GM18520 (cell line): ENCODE results near the gene SEC63.
A peak's percentile ranks its signal among the peaks of the same experiment; 100 is the strongest.
"Not testable (repeated sequence)": the region's sequence is repeated elsewhere in the genome, so short reads cannot be mapped to it uniquely, and the experiment has no call there.

Experiments
- ATAC-seq: cut with Tn5 transposase; IDR thresholded peaks from one replicate; pipeline ENCODE4 v1.9.1; 2021; ENCODE audit not compliant: unreplicated experiment

The SEC63 gene

DNA sequence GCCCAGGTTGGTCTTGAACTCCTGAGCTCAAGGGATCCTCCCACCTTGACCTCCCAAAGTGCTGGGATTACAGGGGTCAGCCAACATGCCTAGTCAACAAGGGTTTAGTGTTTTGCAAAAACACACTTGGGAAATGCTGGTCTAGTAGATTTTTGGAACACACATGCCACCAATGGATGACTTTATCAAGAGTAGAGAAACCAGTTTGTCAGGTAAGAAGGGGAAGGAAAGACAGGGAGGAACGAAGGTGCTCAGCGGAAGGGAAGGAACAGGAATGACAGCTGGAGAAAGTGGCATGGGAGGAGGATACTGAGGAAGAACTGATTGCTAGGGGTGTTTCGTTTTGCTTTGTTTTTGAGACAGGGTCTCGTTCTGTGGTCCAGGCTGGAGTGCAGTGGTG, 15.6 kb upstream of the SEC63 start:
- ATAC-seq = no peak

DNA sequence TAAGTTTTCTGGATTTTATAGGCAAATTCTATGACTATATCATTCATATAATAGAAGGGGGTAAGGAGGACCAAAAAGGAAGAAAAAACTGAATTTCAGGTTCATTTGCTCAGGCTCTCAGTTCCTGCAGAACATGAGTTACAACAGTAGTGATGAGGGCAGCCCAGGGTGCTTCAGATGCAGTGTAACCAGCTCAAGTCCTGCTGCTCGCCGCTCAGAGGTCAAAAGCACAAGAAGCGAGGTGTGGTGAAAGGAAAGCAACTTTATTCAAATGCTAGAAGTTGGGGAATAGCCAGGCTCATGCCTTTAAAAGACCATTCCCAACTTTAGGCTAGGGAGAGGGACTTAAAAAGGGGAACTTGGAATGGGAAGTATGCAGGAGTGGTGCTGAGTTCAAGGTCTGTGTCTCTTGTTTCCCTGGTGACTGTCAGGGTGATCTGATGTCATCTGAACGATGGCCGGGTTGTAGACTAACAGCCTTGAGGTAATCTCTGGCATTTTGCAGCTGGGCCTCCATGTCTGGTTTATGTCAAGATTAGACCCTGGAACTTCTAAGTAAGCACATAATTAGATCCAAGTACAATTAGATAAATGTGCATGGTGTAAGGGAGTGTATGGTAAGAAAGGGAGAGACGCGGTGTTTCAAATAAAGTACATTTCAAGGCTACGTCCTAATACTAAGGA, 14.5 kb upstream of the SEC63 start:
- no peak for ATAC-seq

DNA sequence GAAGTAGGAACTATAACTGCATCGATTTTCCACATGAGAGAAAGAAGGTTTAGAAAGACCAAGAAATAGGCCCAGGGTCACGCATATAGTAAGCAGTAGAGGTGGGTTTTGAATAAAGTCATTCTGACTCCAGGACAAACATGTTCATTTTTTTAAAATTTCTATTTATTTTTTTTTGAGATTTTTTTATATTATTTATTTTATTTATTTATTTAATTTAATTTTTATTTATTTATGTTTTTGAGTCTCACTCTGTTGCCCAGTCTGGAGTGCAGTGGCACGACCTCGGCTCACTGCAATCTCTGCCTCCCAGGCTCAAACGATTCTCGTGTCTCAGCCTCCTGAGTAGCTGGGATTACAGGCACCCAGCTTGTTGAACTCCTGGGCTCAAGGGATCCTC, 13.2 kb upstream of the SEC63 start:
- ATAC-seq = no peak

DNA sequence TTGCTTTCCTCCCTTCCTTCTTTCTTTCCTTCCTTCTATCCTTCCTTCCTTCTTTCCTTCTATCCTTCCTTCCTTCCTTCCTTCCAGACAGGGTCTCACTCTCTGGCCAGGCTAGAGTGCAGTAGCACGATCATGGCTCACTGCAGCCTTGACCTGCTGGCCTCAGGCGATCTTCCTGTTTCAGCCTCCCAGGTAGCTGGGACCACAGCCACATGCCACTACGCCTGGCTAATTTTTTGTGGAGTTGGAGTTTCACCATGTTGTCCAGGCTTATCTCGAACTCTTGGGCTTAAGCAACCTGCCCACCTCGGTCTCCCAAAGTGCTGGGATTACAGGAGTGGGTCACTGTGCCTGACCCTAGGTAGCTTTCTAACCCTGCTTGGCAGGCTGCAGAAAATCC, 12.2 kb upstream of the SEC63 start:
- no peak for ATAC-seq

DNA sequence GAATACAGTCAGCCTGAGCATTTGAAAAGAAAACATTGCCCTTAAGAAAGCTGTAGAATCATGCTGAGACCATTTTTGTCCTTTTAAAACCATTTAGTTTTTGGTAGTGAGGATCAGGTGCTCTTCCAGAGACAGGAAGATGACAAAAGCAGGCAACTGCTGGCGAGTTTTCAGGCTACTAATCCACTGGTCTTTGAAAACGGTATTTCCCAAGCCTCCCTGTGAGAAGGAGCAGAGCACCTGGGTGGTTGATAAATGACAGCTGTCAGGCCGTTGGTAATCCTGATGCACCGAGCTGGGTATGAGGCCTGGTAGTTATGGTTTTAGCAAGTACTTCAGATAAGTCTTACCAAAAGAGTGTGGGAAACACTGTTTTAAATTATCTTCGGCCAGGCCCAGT, 10.1 kb upstream of the SEC63 start:
- no peak for ATAC-seq

DNA sequence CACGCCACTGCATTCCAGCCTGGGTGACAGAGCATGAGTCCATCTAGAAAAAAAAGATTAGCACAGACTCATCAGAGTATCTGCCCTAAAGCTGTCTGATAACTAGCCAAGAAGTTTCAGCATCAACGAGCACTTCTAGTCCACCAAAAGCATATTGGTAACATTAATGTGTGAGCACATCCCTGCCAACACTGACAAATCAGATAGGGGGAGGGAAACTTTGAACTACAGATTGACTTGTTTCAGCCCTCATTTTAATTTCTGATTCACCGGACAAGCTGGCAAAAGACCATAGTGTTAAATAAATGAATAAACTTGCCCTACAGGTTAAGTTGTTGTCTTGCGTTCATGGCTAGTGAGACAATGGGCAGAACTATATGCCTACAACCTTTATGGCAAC, 7.7 kb upstream of the SEC63 start:
- ATAC-seq = no peak

DNA sequence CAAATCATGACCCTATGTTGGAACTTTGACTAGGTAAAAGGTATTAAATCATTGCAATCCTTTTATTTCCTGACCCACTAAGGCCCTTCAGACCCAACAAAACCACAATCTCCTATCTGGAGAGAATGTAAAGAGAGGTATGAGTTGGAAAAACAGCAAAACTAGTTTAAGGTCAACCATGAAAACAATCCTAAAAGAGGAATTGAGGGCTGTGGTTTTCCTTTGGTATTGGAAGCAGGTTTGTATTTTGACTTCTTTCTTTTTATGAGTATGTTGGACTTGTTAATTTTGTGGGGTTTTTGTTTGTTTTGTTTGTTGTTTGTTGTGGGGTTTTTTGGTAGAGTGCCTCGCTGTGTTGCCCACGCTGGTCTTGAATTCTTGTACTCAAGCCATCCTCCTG, 4.7 kb upstream of the SEC63 start:
- ATAC-seq = no peak

DNA sequence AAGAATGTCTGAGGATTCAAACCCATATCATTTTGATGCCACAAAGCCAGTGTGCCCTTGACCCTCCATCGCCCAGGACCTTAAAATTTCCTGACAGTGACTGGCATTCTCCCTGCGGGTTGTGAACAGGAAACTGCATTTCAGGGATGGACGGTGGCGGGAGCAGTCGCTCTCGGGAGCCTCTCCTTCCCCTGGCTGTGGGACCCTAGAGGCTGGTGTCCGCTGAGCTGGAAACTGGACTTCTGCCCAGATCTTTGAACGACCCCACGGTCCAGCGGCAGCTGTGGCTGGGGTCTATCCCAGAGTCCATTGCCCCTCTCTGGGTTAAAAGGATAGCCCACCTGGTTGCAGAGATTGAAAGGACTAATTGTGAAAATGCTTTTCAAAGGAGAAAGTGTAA, 1.4 kb upstream of the SEC63 start:
- no peak for ATAC-seq

DNA sequence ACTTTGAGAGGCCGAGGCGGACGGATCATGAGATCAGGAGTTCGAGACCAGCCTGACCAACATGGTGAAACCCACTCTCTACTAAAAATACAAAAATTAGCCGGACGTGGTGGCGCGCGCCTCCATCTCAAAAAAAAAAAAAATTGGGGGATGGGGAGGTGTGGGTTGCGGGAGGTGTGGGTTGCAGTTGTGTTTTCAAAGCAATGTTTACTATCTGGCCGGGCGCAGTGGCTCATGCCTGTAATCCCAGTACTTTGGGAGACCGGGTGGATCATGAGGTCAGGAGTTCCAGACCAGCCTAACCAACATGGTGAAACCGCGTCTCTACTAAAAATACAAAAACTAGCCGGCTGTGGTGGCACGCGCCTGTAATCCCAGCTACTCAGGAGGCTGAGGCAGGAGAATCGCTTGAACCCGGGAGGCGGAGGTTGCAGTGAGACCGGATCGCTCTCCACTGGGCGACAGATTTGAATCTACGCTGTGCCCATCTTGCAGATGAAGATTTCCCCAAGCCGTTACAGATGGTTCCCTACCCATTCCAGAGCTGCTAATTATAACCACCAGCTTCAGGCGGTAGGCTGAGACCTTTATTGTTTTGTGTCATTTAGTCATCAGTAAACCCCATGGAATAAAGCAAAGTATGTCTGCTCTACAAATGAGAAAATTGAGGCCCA, 818 bp upstream of the SEC63 start:
- ATAC-seq = not testable (repeated sequence)

DNA sequence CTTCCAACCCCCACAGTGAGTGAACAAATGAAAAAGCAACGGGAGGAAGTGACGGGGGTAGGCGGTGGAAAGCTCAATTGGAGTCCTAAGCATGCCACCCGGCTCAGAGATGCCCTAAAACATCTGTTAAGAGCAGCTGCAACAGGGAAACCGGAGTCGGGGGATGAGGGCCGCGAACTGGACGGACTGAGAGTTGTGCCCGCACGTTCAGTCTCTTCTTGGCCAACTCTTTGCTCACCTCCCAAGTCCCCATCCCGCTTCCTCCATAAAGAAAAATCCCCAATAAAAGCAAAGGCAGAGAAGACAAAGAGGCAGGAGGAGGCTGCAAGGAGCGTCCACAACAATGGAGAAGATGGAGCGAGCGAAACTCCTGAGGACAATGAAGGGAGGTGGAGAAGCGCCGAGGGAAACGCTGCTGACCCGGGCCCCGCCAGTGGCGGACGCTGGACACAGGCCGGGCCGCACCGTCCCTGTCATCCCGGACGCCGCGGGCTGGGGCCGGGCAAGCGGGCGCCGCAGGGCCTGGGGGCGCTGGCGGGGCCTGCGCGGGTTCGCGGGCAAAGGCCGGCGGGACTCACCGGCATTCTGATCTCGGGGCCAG, 600 bp downstream of the SEC63 start:
- ATAC-seq = peak; percentile 18

DNA sequence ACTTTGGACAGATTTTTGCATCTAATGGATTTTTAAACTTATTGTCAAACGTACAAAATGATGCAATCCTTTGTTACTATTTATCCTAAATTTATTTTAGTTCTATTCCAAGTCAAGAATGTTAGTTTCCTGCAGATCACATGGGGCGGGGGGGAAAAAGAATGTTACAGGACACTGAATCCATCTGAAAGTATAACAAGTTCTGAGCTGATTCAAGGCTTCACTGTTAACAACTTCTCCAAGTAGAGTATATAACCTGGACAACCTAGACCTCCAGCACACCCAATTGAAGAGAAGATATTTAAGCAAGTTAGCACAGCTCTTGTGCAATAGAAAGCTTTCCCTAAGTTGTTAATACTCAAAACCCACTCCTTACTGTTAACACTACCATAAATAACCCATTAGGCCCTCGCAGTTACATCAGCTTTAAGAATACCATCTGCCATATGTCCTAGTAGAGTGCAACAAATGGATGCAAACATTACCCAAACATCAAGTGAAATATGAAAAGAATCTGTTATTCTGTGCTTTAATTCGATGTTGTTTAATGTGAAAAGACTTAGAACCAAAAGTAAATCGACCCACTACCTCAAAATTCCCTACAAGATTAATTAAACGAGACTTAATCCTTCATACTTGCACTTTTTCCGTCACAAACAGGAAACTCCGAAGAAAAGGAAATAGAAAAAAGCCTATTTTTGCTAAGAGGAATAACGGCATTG, 1.3 kb downstream of the SEC63 start:
- no peak for ATAC-seq

DNA sequence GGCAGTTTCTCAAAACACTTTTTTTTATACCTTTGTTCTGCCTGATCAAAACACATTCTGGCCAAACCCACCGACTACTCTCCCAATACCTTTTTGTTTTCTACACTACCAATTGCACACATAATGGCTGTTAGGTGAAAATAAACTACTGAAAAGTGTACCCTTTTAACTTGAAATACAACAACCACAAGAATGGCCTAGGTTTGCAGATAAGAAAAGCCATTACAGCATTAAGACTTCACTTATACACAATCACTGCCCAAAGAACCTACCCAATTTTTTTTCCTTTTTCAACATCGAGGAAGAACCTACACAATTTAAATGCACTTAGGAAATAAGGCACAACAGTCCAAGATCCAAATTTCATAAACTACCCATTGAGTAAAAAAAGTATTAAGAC, 1.8 kb downstream of the SEC63 start:
- no peak for ATAC-seq

DNA sequence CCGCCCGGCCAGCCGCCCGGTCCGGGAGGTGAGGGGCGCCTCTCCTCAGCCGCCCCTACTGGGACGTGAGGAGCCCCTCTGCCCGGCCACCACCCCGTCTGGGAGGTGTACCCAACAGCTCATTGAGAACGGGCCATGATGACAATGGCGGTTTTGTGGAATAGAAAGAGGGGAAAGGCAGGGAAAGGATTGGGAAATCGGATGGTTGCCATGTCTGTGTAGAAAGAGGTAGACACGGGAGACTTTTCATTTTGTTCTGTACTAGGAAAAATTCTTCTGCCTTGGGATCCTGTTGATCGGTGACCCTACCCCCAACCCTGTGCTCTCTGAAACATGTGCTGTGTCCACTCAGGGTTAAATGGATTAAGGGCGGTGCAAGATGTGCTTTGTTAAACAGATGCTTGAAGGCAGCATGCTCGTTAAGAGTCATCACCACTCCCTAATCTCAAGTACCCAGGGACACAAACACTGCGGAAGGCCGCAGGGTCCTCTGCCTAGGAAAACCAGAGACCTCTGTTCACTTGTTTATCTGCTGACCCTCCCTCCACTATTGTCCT, 4.1 kb downstream of the SEC63 start:
- not testable (repeated sequence) for ATAC-seq

DNA sequence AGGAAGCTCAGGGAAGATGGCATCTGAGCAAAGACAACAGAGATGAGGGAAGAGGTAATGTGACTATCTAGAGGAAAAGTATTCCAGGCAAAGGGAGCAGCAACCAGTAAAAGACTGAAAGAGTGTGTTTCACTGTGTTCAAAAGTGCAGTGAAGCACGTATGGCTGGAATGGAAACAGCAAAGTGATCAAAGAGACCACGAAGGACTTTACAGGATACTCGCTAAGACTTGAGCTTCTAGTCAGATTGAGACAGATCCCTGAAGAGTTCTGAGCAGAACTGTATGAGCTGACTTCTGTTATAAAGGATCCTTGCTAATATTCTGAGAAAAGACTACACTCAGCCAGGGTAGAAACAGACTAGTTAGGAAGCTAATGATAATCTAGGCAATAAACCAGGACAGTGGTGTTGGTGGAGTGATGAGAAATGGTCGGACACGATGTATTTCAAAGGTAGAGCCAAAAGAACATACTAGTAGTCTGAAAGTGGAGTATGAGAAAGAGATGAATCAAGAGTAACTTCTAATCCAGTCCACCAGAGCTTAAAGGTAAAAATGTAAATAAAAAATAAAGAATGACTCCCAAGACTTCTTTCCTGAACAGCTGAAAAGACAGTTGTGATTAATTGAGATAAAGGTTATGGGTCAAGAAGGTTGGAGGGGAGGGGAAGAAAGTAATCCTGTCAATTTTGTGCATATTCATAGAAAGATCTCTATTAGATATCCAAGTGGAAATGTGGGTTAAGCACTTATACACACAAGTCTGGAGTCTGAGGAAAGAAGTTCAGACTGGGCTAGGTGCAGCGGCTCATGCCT, 14.2 kb downstream of the SEC63 start:
- ATAC-seq = no peak

DNA sequence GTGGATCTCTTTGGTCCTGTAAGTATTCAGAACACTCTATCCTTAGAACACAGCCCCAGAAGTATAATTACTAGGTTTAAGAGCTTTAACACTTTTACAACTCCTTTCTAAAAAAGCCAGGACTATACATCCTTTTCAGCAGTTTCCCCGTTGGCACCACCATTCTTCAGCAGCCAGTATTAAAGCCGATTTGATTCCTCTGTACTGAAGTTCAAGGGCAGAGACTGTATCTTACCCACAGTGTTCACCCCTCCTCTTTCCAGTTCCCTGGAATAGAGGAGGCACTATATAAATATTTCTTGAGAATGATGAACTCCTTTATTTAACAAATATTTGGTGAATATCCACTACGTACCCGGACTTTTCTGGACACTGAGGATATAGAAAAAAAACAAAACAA, 15.9 kb downstream of the SEC63 start:
- ATAC-seq = no peak

DNA sequence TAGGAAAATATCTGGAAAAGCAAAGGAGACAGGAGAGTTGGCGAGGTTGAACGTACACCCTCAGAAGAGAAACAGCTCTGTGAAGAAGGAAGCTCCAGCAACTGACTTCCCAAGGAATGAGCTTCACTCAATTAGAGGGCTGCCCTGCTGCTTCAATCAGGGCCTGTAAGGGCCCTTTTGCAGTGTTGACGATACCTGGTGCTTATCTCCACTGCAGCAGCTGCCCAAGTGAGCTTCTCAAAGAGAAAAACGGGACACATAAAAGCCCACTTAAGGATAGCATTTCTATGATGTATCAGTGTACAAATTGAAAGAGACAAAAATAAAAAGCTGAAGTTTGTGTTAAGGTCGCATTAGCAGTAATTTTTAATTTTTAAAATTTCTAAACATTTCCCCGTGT, 16.4 kb downstream of the SEC63 start:
- no peak for ATAC-seq

DNA sequence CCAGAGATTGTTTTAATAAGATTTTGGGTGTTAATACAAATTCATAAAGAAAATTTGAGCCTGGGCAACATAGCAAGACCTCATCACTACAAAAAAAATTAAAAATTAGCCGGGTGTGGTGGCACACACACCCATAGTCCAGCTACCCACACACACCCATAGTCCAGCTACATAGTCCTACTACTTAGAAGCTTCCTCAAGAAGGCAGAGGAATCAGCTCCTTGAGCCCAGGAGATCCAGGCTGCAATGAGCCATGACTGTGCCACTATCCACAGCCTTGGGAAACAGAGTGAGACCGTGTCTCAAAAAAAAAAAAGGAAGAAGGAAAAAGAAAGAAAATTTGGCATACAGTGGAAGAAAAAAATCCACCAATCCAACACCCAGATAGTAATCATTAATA, 16.8 kb downstream of the SEC63 start:
- no peak for ATAC-seq

DNA sequence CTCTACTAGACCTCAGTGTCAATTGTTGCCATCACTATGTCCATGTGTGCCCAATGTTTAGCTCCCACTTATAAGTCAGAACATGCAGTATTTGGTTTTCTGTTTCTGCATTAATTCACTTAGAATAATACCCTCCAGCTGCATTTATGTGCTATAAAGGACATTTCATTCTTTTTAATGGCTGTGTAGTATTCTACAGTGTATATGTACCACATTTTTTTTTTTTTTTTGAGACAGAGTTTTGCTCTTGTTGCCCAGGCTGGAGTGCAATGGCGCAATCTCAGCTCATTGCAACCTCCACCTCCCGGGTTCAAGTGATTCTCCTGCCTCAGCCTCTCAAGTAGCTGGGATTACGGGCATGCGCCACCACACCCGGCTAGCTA, 21.1 kb downstream of the SEC63 start:
- not testable (repeated sequence) for ATAC-seq

DNA sequence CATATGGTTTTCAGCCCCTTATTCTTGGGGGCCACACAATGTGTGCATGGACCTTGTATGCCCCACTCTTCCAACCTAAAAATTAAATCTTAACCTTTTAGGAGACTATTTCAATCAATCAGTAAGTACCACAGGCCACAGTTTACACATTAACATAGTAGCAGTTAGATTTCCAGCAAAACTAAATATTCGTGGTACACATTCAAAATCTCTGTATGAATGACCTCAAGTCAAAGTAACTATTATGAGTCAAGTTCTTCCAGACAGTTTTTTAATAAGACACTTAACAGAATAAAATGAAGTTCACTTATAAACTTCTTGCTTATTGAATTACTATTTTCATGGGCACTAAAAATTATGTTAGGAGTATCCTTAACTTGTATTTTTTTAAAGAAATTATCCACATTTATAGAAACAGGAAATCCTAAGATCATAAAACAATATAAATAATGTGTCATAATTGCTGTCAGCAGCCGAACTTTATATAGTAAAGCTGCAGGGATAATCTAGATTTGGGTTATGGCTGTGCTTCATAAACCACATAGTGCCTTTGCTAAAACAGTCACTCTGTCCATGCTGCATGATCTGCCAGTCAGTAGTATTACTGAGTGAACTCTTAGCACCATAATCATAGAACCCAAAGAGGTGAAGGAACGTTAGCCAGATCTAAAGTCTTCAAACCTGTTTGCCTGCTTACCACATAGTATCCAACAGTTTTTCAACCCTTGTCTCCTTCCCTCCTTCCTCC, 21.7 kb downstream of the SEC63 start:
- ATAC-seq = no peak

DNA sequence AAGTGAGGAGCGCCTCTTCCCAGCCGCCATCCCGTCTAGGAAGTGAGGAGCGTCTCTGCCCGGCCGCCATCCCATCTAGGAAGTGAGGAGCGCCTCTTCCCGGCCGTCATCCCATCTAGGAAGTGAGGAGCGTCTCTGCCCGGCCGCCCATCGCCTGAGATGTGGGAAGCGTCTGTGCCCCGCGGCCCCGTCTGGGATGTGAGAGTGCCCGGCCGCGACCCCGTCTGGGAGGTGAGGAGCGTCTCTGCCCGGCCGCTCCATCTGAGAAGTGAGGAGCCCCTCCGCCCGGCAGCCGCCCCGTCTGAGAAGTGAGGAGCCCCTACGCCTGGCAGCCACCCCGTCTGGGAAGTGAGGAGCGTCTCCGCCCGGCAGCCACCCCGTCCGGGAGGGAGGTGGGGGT, 23.8 kb downstream of the SEC63 start:
- ATAC-seq = not testable (repeated sequence)
